CD4-positive, alpha-beta T cell treated with Interleukin-15 for 4 hours (primary cell): Measurements from ENCODE around the gene PWWP2B.
A peak's percentile ranks its signal among the peaks of the same experiment; 100 is the strongest.
"Not testable (repeated sequence)": the region's sequence is repeated elsewhere in the genome, so short reads cannot be mapped to it uniquely, and the experiment has no call there.

Source experiments
- DNase-seq: peaks from one replicate; pipeline ENCODE4 v3.0.0-alpha.2; 2020; ENCODE audit warnings: low spot score

The PWWP2B gene

DNA sequence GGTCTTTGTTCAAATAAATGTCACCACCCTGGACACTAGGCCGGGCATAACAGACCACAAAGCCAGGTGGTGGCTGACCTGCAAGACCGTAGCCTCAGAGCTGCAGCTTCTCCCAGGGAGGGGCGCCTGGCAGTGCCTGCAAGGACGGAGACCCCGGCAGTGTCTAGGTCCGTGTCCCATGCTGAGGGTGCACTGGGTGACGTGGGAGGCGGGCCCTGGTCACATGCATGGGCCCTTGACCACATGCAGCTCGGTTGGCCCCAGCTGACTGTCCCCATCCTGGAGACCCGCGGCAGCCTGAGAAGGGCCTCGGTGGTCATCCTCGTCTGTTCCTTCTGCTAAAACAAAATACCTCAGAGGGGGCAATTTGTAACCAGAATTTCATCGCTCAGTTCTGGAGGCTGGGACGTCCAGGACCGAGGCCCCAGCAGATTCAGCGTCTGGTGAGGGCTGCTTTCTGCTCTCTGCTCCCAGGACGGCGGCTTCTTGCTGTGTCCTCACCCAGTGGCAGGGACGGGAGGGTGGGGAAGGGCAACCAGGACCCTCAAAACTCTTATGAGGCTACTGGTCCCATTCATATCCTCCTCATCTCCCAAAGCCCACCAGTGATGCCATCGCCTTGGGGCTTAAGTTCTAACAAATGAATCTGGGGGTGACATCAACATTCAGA lies 36.8 kb downstream of the PWWP2B start:
- no peak for DNase-seq

DNA sequence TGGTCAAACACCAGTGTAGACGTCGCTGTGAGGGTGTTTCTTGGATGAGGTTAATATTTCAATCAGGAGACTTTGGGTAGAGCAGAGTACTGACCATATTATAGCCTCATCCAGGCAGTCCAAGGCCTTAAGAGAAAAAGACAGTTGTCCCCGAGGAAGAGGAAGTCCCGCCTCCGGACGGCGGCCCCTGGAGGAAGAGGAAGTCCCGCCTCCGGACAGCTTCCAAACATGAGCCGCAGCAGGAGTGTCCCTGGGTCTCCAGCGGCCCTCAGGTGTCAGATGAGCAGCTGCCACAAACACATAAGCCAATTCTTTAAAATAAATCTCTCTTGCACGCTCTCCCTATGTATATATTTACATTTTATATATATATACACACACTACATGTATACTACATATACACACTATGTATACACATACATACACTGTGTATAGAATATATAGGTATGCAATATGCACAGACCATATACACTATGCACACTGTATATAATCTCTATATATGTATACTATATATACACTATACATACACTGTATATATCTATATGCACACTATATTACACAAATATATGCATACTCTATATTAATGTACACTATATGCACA lies 37.5 kb downstream of the PWWP2B start:
- peak; percentile 45 for DNase-seq

DNA sequence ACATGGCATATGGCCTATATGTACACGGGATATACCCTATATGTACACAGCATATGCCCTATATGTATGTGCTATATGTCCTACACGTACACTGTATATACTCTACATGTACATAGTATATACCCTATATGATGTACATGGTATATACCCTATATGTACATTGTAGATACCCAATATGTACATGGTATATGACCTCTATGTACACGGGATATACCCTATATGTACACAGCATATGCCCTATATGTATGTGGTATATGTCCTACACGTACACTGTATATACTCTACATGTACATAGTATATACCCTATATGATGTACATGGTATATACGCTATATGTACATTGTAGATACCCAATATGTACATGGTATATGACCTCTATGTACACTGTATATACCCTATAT lies 38.3 kb downstream of the PWWP2B start:
- not testable (repeated sequence) for DNase-seq

DNA sequence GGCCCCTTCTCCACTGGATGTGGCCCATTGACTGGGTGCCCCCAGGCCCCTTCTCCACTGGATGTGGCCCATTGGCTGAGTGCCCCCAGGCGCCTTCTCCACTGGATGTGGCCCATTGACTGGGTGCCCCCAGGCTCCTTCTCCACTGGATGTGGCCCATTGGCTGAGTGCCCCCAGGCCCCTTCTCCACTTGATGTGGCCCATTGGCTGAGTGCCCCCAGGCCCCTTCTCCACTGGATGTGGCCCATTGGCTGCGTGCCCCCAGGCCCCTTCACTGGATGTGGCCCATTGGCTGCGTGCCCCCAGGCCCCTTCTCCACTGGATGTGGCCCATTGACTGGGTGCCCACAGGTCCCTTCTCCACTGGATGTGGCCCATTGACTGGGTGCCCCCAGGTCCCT lies 39.1 kb downstream of the PWWP2B start:
- DNase-seq, result not testable (repeated sequence)

DNA sequence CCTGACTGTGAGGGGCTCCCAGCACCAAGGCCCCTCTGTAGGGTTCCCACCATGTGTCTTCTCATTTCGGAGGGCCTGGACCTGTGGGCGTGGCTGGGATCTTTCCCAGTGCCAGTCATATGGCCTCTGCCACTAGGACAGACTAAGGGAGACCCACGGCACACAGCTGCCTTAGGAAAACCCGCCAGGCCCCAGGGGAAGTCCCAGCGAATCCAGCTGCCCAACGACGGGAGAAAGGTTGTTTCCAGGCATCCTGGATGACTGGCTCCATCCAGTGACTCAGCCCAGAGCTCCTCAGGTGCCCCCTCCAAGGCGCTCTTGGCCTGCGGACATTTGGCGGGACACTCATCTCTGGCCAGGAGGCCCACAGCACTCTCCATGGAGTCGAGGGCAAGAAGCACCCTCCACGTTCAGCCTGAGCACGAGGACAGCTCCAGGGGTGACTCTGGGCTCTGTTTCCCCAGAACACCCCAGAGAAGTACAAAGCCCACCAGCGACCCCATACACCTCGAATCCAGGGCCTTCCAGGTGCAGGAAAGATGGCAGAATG lies 39.9 kb downstream of the PWWP2B start:
- DNase-seq, result no peak

DNA sequence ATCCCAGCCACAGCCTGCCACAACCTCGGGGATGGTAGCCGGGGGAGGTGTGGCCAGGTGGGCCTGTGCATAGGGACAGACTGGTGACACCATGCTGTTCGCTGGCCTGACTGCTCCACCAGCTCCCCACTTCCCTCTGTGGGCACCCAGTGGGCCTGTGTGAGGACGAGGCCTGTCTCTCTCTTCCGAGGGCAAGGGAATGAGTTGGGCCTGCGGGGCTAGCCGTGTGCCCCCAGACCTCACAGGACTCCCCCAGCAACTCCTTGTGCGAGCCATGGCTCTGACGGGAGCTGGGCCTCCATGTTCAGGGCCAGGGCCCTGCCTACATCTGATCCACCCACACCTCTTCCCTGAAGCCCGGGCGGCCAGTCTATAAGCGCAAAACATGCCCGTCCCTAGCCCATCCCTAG lies 40.5 kb downstream of the PWWP2B start:
- DNase-seq, result no peak

DNA sequence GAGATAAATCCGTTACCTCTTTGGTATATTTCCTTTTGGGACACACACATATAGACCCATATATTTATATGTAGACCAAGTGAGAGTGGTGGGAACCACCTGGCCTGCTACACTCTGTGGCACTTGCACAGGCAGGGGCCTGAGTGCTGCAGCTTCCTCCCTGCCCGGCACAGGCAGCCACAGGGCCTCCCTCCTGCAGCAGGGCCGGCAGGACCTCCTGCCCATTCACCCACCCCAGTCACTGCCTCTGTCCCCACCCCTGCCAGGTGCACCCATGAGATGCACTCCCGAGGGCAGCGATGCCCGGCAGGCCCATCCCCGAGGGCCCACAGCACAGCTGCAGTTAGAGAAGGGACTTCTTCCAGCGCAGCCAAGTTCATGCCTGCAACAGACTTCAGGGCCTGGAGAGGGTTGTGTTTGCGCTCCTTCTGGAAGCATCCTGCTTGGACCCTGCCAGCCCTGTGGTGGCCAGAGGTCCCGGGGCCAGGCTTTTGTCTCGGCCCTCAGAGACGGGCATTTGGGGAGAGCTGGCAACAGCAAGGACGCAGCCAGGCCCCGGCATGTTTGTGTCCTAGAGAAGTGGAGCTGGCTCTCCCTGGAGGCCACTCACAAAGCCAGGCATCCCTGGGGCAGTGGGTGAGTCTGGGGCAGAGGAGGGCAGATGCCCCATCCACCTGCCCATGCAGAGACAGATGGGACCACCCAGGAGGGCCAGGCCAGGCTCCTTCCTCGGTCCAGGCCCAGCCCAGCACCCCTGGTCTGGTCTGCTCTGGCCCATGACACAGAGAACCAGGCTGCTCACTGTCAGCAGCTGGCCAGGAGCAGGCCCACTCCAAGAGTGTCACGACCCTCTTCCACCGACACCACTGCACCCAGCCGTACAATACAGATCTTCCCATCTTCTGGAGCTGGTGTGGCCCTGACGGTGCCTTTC lies 41.4 kb downstream of the PWWP2B start:
- no peak for DNase-seq

DNA sequence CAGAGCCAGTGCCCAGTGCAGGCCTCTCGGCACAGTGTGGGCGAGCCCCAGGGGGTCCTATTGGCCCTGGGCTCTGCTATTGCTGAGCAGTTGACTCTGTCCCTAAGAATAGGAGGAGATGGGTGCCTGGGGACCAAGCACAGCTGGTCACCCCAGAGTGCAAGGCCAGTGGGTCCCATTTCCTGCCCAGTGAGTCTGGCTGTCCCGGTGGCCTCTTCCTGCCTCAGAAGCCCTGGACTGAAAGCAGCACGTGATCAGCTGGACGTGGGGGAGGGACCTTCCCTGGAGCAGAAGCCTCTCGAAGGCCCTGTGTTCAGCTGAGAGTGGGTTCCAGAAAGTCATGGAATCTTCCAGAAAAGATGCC lies 42.0 kb downstream of the PWWP2B start:
- DNase-seq, result no peak

DNA sequence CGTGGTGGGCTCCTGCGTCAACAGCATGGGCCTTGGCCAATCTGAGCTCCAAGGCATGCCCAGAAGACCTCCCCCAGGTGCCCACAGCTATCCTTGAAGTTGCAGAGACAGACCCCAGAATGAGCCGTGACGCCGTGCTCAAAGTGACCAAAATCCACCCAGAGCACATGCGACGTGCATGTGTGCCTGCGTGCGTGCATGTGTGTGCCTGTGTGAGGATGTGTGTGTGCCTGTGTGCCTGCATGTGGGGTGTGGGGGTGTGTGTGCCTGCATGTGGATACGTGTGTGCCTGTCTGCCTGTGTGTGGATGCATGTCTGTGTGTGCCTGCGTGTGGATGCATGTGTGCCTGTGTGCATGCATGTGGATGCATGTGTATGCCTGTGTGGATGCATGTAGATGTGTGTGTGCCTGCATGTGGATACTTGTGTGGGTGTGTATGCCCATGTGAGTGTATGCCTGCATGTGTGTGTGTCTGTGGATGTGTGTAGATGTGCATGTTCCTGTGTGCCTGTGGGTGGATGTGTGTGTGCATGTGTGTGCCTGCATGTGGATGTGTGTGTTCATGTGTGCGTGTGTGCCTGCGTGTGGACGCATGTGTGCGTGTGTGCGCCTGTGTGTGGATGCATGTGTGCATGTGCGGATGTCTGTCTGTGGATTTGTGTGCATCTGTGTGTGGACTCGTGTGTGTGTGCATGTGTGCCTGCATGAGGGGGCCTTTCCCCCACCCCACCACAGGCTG lies 42.6 kb downstream of the PWWP2B start:
- DNase-seq, result no peak

DNA sequence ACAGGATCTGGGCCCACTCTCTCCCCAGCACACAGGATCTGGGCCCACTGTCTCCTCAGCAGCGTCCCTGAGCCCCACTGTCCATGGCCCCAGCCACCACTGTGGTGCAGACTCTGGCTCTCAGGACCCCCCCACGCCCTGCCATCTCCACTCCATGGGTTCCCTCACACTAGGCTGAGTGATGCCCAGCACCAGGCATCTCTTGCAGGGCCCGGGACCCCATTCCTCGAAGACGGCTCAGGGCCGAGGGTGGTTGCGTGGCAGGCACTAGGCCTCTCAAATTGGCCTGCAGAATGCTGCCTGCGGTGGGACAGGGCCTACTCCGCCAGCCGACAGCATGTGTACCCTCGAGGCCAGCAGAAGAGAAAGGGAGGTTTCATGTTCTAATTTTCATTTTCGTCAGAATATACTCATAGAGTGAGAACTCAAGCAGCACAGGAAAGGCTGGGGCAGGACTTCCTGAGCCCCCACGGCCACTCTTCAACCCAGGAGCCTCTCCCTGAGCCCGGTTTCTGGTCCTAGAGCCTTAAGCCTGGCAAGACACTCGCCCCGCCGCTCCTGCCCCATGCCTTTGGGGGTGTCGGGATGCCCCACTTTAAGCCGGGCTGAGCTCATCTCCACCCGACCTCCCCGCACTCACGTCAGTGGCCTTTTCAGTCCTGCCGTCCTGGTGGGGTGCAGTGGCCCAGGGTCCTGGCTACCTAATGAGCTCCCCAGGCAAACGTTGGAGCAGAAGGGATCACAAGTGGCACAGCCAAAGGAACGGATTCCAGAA lies 44.0 kb downstream of the PWWP2B start:
- no peak for DNase-seq

DNA sequence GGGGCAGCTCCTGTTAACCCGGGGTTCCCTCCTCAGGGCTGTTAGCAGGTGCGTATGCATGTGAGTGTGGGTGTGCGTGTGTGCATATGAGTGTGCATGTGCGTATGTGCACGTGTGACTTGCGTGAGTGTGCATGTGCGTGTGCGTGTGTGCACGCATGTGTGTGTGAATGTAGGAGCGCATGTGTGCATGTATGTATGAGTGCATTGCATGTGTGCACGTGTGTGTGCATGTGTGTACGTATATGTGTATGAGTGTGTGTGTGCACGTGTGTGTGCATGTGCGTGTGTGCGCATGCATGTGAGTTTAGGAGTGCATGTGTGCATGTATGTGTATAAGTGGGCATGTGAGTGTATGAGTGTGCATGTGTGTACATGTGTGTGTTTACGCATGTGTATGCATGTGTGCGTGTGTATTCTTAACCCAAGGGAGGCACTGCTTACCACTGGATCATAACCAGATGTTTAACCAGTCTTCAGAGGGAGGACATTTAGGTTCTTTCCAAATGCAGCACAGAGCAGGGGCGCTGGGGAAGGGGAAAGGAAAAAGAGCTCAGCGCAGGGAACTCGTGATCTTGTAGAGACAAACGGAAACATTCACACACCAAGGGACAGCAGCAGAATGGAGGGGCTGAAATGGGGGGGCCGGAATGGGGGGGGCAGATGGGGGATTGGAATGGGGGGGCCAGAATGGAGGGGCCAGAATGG lies 45.0 kb downstream of the PWWP2B start:
- no peak for DNase-seq

DNA sequence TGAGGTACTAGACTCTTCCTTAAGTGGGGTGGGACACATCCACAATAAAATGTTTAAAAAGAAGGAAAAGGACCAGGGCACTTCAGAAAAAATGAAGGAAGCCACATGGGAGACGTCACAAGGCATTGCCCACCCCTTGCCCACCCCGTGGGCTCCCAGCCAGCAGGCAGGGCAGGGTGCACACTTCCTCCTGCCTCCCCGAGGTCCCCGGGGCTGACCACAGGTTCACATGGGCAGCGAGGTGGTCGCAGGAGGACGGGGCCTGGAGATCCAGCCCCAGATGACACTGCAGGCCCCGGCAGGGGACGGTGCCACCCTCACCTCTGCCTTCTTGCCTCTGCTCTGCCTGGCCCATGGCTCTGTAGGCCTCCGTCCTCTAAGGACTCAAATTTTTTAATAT lies 45.6 kb downstream of the PWWP2B start:
- no peak for DNase-seq

DNA sequence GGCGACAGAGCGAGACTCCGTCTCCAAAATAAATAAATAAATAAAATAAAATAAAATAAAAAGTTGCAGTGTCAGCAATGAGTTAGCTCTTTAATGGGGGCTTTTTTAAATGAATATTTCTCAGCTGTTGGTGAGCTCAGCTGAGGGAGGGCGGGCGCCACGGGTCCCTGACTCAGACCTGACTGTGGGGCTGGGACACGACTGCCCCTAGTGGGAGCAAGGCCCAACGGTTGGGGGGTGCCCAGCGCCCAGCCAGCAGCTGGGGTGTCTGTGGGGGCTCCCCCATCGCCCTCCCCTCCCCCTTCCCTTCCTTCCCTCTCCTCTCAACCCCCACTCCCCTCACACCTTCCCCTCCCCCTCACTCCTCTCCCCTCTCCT lies 46.6 kb downstream of the PWWP2B start:
- peak; percentile 80 for DNase-seq

DNA sequence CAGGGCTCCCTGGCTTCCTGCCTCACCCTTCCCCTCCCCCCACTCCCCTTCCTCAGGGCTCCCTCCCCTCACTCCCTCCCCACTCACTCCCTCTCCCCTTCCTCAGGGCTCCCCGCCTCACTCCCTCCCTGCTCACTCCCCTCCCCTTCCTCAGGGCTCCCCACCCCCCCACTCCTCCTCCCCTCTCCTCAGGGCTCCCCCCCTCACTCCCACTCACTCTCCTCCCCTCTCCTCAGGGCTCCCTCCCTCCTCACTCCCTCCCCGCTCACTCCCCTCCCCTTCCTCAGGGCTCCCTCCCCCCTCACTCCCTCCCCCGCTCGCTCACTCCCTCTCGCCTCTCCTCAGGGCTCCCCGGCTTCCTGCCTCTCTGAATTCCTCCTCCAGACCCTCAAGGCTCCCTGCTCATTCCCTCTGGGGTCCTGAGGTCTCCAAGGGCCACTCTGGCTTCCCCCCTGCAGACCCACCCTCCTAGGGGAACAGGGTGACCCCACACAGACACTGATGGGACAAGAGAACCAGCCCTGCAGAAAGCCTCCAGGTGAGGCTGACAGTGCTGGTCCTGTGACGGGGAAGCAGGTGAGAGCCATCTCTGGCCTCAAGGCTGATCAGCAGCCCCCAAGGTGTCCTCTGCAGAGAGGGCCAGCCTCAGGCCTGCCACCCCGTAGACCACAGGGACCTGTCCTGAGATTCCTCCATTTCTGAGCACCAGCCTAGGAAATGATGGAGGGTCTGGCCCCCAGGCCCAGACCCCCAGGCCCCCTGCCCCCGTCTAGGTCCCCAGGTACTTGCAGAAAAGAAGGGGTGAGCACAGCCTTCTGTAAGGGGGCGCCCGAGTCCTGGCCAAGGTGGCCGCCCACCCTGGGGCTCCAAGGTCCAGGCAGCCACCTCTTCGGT lies 47.2 kb downstream of the PWWP2B start:
- no peak for DNase-seq

DNA sequence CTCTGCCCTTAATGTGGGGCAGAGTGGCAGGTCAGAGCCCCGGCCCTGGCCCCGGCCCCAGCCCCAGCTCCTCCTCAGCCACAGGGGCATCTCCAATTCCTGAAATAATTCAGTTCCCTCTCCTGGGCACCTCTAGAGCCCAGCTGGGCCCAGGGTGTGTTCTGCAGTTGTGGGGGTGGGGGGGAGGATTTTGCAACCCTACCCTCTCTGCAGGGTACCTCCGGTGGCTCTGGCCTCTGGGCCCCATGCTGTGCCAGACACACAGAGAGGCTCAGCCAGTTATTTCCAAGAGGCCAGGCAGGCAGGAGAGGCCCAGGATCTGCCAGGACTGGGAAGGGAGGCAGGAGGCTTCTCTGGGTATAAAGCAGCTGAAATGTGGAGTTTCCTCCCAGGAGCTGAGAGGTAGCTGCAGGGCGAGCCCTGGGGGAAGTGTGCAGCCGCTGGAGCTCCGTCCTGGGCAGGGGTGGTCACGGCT lies 47.9 kb downstream of the PWWP2B start:
- DNase-seq, result no peak

DNA sequence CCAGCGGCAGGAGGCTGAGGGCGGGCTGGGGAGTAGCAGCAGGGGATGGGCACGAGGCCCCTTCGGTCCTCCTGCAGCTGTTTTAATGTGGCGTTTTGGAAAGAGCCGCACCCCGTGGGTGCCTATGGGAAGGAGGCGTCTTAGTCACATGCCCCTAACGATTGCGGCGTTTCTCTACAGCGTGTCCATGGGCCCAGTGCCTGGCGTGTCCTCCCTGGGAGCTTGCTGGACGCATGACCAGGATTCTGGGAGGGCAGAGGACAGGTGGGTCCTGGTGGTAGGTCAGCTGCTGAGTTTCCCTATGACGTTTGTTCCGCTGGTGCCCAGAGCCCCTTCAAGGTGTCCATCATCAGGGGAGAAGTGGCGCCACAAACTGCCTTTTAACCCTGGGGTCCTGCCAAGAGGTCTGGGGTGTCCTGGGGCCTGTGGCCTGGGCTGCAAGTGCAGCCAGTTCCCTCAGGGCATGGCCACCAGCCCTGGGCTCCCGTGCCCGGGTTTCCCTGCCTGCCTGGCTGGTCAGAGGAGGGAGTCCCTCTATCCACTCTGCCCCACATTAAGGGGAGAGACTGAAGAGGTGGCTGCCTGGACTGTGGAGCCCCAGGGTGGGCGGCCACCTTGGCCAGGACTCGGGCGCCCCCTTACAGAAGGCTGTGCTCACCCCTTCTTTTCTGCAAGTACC lies 48.7 kb downstream of the PWWP2B start:
- DNase-seq, result no peak

DNA sequence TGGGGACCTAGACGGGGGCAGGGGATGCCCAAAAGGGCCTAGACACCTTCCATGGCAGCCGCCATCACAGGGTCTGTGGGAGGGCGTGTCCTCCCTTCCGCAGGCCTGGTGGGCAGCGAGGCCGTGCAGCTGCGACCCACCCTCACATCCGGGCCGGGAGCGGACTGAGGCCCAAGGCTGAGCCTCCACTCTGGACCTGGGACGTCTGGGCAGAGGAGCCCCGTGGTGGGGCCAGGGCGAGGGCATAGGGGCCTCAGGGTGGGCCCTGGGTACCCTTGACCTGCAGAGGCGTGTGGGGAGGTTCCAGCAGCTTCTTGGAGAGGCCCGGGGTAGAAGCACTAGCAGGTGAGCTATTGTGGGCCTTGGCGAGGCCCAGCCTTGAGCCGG lies 49.2 kb downstream of the PWWP2B start:
- no peak for DNase-seq

DNA sequence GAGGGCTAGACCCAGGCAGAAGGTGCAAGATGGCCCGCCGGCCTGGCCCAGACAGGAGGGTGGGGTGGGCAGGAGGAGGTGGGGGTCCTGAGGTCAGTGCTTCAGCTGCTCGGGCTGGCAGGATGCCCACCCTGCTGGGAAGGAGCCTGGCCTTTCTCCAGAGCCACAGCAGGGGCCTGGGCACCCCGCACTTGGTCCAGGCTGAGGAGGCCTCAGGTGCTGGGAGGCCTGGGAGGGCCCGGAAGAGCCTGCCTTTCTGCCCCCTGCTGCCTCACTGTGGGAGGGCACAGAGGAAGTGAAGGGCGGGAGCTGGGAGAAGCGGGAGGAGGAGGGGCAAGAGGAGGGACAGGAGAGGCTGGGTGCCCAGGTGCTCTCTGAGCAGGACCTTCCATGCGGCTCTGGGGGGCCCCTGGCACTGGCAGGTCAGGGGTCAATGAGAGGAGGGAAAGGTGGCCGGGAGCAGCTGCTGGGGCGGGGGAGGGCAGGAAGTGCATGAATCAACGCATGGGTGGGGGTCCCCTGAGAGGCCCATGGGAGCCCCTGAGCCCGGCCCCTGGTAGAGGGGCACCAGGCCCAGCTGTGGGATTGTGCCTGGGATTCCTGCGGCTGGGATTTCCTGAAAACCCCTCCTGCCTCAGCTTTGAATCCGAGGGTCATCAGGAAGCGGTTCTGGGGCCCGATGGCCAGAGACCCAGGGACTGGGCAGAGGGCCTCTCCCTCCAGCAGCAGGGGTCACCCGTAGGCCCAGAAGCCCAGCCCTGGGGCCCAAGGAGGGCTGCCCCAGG lies 49.9 kb downstream of the PWWP2B start:
- peak; percentile 70 for DNase-seq
